GM18511 (cell line): ENCODE measurements around the gene TTYH2.
"Not testable (repeated sequence)": the region's sequence is repeated elsewhere in the genome, so short reads cannot be mapped to it uniquely, and the experiment has no call there.

ENCODE experiments used
- ATAC-seq: cut with Tn5 transposase; IDR thresholded peaks from one replicate; pipeline ENCODE4 v1.9.1; 2021; ENCODE audit warnings: mild to moderate bottlenecking, moderate library complexity; ENCODE audit not compliant: unreplicated experiment

Gene TTYH2, protein sequence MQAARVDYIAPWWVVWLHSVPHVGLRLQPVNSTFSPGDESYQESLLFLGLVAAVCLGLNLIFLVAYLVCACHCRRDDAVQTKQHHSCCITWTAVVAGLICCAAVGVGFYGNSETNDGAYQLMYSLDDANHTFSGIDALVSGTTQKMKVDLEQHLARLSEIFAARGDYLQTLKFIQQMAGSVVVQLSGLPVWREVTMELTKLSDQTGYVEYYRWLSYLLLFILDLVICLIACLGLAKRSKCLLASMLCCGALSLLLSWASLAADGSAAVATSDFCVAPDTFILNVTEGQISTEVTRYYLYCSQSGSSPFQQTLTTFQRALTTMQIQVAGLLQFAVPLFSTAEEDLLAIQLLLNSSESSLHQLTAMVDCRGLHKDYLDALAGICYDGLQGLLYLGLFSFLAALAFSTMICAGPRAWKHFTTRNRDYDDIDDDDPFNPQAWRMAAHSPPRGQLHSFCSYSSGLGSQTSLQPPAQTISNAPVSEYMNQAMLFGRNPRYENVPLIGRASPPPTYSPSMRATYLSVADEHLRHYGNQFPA

DNA sequence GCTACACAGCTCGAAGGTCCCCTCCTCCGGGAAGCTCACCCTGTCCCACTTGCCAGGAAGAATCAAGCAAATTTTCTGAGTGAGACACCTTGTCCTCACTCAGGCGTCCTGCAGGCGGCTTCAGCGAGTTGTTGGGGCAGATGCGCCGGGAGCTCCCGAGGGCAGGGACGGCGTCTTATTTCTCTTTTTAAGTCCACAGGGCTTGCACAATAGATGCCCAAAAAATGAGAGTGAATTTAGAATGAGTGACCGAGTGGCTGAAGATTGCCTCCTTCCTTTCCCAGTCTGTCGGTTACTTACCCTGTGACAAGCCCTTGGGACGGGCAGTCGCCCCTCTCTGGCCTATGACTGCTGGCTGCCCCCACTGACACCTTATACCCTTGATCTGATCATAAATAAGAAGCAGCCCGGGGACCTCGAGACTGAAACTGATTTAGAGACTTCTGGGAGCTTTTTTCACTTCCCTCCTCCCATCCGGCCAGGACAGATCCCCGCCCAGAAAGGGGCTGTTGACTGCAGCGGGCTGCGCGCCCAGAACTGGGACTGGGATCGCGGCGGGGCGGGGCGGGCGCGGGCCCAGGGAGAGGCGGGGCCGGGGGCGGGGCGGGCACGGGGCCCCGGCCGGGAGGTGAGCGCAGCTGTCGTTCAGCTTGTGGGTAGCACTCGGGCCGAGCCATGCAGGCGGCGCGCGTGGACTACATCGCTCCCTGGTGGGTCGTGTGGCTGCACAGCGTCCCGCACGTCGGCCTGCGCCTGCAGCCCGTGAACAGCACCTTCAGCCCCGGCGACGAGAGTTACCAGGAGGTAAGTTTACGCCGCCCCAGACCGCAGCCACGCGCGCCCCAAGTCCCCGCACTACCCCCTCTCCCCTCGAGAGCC lies at the start of gene TTYH2:
Gene TTYH2 (plus strand): TSS at position 659 of the 879 bp plus-strand sequence. CDS start 17 bp downstream, at position 676.
- ATAC-seq = peak; percentile 67

DNA sequence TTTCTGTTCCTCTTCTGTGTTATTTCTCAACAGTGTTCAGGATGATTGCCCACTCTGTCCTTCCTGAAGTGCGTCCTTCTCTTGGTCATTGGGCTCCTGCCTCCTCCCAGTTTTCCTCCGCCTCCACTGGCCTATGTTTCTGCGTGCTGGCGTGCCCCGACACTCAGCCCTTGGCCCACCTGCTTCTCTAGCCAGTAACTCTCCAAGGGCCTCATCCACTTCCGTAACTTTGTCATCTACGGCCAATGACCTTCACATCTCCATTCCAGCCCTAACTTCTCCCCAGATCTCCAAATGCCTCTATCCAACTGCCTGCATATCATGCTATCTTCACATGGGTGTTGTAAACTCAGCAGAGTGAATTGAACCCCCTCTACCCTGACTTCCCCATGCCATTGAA lies 49.5 kb upstream of the TTYH2 start:
- no peak for ATAC-seq

DNA sequence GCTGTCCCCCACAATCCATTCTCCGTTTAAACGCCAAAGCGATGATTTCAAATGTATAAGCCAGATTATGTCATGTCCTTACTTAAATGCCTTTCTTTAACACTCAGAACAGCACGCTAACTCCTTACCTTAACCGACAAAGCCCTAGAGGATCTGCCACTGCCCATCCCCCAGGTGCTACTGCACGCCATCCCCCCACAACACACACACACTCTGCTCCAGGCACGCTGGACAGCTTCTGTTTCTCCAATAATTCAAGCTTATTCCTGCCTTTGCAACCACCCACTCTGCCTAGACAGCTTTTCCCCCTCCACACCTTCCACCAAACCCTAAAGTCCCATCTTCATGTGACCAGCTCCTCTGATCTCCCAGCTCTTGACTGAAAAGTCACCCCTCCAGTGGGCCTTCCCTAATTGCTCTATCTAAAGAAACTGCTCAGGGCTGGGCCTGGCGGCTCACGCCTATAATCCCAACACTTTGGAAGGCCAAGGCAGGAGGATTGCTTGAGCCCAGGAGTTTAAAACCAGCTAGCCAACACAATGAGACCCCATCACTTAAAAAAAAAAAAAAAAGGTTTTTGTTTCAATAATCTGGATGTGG lies 48.8 kb upstream of the TTYH2 start:
- ATAC-seq = no peak

DNA sequence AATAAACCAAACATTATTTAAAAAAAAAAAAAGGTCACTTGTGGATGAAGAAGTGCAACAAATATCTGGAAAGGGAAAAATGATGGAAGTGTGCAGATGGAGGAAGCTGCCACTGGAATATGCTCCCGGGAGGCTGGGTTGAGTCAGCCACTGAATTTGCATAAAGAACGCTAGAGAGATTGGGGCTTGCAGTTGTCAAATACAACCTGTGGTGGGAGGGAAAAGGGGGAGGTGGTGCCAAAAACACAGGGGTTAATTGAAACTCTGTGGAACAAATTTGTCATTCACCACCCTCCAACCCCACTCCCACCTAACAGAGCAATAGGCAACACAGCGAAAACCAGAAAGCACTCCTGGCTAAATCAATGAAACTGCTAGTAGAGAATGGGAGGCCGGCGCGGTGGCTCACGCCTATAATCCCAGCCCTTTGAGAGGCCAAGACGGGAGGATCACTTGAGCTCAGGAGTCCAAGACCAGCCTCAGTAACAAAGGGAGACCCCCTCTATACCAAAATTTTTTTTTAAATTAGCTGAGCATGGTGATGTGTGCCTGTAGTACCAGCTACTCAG lies 47.5 kb upstream of the TTYH2 start:
- no peak for ATAC-seq

DNA sequence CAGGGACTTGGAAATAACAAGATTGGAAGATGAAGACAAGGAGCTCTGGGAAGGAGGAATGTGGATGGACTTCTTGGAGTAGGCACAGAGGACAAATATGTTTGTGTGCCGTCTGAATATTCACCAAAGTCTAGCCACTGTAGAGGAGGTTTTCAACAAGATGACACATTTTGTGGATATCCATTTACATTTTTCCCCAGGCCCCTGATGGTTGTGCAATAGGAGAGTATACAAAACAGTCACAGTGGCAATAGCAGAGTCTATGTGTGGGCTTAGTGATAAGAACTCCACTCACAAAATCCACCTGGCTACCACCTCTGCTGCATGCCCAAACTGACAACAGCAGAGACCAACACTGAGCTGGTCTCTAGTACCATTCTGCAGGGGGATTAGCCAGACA lies 42.4 kb upstream of the TTYH2 start:
- ATAC-seq = no peak

DNA sequence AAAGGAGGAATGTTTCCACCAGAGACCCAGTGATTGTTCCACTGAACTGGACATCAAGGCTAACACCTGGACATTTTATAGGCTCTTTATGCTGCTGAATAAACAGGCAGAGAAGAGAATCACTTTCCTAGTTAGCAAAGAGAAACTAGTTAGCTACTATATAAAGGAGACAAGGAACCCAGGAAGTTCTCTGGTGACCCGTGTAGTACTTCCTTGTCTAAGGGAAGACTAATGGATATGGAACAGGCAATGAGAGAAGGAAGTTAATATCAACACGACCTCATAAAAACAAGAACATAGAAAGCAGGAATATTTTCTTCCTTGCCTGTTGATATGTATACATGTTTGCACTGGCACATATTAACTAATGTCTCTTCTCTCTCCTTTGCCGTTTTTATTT lies 40.7 kb upstream of the TTYH2 start:
- ATAC-seq = no peak

DNA sequence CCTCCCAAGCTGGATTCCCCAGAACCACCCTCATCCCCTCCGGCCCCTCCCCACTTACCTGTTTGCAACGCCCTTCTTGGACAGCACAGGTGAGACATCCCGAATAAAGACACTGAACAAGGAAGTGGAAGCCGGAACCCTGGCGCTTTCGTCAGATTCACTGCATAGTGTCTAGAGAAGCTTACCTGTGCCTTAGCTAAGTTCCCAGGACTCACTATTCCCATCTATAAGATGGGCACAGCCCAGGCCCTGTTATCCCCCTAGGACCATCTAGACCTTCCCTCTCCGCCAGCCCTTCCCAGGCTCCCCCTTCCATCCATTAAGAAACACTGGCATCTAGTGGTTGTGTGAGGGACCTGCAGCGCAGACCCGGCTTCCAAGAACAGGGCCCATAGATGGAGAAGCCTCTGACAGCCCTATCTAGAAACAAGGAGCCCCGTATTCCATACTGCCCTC lies 36.8 kb upstream of the TTYH2 start:
- ATAC-seq = no peak

DNA sequence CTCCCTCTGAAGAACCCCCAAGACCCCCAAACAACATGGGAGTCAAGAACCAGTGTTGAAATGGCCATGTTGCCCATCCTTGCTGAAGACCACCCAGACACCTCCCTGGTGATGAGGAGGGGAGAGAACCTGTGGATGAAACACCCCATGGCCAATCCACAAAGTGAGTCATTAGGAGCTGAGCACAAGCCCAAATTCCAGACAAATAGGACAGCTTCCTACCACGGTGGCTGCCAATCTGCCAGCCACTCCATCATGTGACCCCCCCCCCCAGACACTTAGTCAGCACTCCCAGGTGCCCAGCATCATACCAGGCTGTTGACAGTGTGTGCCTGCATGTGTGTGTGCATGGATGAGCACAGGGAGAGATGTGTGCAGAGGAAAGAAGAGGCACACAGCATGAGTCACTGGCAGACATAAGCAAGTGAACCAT lies 36.3 kb upstream of the TTYH2 start:
- no peak for ATAC-seq

DNA sequence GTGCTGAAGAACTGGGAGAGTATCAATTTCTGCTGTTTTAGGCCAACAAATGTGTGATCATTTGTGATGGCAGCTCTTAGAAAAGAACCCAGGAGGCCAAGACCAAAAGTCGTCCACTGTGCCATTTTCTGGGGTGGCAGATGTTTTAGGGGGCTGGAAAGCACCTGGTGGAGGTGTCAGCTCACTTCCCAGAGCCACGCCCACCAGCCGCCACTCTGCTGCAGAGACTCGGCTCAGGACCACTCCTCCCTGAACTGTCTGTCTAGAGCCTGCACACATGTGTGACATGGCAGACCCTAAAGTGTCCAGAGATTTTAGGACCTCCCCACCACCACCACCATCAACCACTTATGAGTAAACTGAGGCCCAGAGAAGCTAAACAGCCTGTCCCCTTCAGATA lies 33.8 kb upstream of the TTYH2 start:
- ATAC-seq = no peak

DNA sequence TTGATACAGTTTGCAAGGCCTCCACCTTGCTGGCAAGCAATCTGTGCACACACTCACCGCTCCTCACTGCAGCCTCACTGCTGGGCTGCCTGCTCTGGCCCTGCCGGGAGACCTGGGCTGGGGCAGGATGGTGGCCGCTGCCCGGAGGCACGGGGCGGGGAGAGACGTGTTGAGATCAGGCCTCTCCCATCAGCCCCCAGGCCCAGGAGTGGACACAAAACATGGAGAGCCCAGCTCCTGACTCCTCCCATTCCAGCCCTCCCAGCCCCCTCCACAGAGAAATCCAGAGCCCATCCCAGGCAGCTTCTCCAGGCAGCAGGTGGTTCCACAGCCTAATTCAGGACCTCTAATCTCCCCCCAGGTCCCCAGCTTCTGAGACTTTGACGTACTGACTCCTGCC lies 33.0 kb upstream of the TTYH2 start:
- ATAC-seq = no peak

DNA sequence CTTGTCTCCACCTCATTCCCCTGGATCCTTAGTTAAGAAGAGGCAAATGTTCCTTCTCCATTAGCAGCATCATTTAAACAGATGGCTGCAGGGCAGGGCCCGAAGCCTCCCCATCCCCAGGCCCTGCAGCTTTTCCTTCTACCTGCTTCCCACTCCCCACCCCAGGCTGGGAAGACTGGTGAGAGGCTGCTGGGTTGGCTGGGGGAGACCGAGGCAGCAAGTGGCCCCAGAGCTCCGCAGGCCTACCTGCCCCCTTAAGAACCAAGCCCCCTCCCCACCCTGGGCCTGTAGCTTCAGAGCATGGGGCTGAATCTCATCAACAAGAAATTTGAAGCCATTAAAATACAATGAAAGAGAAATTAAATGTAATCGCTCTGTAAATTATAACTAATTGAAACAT lies 32.0 kb upstream of the TTYH2 start:
- ATAC-seq = no peak

DNA sequence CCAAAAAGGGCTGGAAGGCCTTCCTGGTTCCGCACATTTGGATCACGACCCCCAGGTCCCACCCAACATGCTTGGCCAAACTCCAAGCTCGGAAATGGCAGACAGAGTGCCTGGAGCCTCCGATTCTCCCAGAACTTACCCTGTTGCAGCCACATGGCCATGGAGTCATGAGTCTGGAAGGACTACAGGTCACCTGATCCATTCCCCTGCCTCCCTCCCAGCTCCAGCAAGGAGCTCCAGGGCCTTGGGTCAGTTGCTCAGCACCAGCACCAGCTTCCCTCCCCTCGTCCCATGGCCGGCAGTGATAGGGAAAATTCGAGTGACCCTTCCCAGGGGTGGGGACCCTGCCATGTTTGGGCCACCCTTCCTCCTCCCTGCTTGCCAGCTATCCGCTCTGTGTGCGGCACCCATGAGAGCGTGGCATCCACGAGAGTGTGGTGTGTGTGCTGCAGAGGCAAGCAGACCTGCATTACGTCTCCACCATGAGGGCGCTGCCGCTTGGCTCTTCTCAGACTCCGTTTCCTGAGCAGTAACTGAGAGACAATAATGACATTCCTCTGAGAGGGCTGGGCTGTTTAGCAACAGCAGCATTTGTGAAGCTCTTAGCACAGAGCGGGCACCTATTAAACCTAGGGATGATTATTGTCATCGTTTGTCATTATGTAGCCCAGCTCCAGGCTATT lies 31.2 kb upstream of the TTYH2 start:
- no peak for ATAC-seq

DNA sequence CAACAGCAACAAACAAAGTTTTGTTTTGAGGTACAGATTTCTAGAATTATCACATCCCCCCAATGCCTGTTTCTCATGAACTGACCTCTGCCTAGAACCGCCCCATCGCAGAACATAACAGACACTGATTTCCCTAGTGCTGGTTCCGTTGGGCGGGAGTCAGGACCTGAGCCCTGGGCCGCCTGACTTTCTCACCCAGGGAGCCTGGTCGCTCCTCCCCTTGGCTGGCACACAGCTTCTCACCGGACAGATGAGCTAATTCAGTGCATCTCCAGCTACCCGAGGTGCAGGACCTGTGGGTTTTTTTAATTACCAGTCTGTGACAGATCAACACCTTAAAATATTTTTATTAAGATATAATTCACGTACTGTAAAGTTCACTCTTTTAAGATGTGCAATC lies 30.0 kb upstream of the TTYH2 start:
- no peak for ATAC-seq

DNA sequence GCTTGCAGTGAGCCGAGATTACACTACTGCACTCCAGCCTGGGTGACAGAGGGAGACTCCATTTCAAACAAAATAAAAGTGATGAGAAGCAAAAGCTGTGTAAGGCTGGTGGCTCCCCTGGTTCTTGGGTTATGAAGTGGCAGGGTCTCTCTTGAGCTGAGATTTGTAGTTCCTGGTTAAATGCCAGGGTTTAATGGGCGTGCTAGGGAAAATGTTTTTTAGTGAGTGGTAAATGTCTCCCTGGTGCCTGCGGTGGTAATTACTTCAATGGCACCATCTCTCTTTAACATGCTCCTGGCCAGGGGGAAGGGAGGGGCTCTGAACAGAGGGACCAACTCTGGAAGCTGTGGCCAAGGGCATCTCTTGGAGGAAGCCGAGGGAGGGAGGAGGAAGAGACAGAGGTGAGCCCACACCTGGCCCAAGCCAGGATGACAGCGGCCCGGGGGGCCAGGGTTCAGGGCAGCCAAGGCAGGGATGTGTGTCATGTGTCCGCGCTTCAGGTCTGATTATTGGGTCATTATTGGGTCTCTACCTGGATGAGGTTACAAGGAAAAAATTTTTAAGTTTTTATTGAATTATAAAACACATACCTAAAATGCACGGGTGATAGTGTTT lies 27.7 kb upstream of the TTYH2 start:
- no peak for ATAC-seq

DNA sequence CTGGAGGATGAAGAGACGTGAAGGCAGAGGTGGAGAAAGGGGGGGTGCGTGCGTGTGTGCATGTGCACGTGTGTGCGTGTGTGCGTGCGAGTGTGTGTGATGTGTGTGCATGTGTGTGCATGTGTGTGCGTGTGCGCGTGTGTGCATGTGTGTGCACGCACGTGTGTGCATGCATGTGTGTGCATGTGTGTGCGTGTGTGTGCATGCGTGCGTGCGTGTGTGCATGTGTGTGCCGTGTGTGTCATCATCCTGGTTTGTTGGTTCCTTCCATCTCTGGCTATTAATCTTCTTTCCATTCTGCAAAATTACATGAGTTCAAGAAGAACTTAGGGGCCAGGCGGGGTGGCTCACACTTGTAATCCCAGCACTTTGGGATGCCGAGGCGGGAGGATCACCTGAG lies 26.9 kb upstream of the TTYH2 start:
- ATAC-seq = no peak

DNA sequence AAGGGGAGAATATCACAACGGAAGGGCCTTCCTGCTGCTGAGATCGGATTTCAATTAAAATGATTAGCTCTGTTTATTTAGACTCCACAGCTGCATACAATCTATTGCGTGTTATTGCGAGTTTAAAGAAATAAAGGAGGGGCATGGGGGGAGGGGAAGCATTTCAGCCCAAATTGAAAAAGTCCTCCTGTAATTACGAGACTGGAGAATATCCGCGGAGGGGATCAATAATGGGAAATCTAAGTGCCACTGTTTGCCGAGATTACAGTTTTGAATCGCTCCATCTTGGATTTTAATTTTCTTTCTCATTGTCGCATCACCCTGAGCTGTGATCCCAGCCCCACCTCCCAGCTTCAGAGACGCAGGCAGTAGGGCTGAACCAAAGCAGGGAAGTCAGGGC lies 25.6 kb upstream of the TTYH2 start:
- no peak for ATAC-seq

DNA sequence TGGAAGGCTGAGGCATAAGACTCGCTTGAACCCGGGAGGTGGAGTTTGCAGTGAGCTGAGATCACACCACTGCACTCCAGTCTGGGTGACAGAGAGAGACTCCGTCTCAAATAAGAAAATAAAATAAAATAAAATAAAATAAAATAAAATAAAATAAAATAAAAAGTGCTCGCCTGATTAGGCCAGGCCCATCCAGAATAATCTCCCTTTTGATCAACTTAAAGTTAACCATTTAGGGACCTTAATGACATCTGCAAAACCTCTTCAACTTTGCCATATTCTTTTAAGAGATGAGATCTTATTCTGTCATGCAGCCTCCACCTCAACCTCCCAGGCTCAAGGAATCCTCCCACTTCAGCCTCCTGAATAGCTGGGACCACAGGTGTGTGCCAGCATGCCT lies 24.7 kb upstream of the TTYH2 start:
- ATAC-seq = not testable (repeated sequence)

DNA sequence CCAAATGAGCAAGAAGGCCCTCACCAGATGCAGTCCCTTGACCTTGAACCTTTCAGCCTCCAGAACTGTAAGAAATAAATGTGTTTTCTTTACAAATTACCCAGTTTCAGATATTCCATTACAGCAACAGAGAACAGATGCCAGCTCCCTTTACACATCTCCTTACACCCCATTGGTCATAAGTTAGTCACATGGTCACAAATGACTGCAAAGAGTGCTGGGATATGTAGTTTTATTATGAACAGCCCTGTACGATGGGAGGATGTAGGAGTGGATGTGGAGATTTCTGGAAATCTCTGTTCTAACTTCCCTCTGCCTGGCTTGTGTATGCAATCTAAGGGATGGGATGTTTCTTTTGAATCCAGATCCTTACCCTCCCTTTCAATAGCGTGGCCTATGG lies 23.2 kb upstream of the TTYH2 start:
- ATAC-seq = no peak

DNA sequence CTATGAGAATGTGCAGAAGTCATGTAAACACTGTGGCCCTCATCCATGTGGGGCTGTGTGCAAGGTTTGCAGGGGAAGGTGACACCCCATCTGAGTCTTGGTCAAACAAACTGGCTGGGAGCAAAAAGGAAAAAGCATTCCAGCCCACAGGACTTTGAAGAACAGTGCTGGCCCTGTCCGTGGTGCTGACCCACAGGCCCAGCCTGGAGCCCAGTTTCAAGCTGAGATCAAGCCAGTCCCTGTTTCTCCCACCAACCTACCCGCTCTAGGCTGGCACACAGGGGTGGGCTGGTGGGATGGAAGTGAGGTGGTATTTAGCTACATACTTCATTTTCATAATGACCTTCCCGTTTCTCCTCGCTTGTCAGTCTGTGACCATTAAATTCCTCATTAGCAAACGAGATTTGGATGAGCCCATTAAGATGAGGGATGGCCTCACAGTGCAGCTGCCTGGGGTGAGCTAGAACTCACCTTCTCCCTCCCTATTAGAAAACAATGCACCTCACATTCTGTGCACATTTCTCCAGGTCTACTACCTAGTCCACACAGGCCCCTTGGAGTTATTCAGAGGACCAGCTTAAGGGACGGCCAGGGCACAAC lies 22.5 kb upstream of the TTYH2 start:
- ATAC-seq = no peak
